KMS-11 (cell line): Measurements from ENCODE around the gene PI16.

Experiments used
- H2AFZ ChIP-seq: fragments of 200-600 bp; sonication (generic); 2 replicates; pipeline ENCODE4 v1.6.1; 2016; ENCODE audit warnings: antibody characterized with exemption, mixed run types, low read depth
- H3K27ac ChIP-seq: fragments of 200-600 bp; sonication (generic); 2 replicates; pipeline ENCODE4 v1.6.1; 2016; ENCODE audit warnings: mild to moderate bottlenecking, mixed run types
- H3K27me3 ChIP-seq: fragments of 200-600 bp; sonication (generic); 2 replicates; pipeline ENCODE4 v1.6.1; 2017; ENCODE audit warnings: mild to moderate bottlenecking, low read depth, mixed run types, moderate library complexity; ENCODE audit not compliant: insufficient read depth
- H3K36me3 ChIP-seq: fragments of 200-600 bp; sonication (generic); 2 replicates; pipeline ENCODE4 v1.6.1; 2017; ENCODE audit warnings: mild to moderate bottlenecking, mixed run types; ENCODE audit not compliant: insufficient read depth
- H3K4me1 ChIP-seq: fragments of 200-600 bp; sonication (generic); 2 replicates; pipeline ENCODE4 v1.6.1; 2016; ENCODE audit warnings: mild to moderate bottlenecking, low read depth, mixed run types; ENCODE audit not compliant: poor library complexity, severe bottlenecking
- H3K4me2 ChIP-seq: fragments of 200-600 bp; sonication (generic); 2 replicates; pipeline ENCODE4 v1.7.0; 2016; ENCODE audit warnings: mild to moderate bottlenecking, mixed run types
- H3K4me3 ChIP-seq: fragments of 200-600 bp; sonication (generic); IDR thresholded peaks from 2 replicates; pipeline ENCODE4 v1.6.1; 2017; ENCODE audit warnings: low read depth, low read length, mixed read lengths; ENCODE audit not compliant: insufficient read depth
- H3K79me2 ChIP-seq: fragments of 200-600 bp; sonication (generic); 2 replicates; pipeline ENCODE4 v1.6.1; 2016; ENCODE audit warnings: low read depth, mixed run types; ENCODE audit not compliant: insufficient read depth
- H3K9ac ChIP-seq: fragments of 200-600 bp; sonication (generic); 2 replicates; pipeline ENCODE4 v1.6.1; 2016; ENCODE audit warnings: mild to moderate bottlenecking, mixed run types
- H4K20me1 ChIP-seq: fragments of 200-600 bp; sonication (generic); 2 replicates; pipeline ENCODE4 v1.6.1; 2016; ENCODE audit warnings: mild to moderate bottlenecking, mixed run types; ENCODE audit not compliant: insufficient read depth
- CTCF ChIP-seq: fragments of 200-600 bp; sonication (generic); conservative IDR thresholded peaks from 2 replicates; pipeline ENCODE4 v1.6.1; 2017; ENCODE audit warnings: low read depth, mild to moderate bottlenecking, antibody characterized with exemption, low read length, moderate library complexity, mixed read lengths

PI16 gene

GRCh38 chr6:36997811-36998722 is 43.5 kb downstream of the PI16 start:
- Histone ChIP-seq H3K27me3 (peaks cover 7% of the 10 kb centered on the region; the same call in 1 of the 2 replicates), H3K9ac (no peak overlapping the region), H3K4me2 (no peak overlapping the region), H4K20me1 (no peaks in the 10 kb centered on the region), H2AFZ (no peak overlapping the region), H3K79me2 (no peaks in the 10 kb centered on the region), H3K4me3 (no peak overlapping the region), H3K27ac (no peak overlapping the region), H3K4me1 (no peaks in the 10 kb centered on the region), H3K36me3 (no peaks in the 10 kb centered on the region)
- no peak for TF ChIP-seq CTCF

- no peak overlapping the region for H3K27ac ChIP-seq
- no peaks in the 10 kb centered on the region for H3K79me2 ChIP-seq
- no peak overlapping the region for H3K9ac ChIP-seq
- no peaks in the 10 kb centered on the region for H3K4me1 ChIP-seq
- no peak overlapping the region for H3K4me3 ChIP-seq
- H3K27me3 ChIP-seq = peaks cover 7% of the 10 kb centered on the region; the same call in 1 of the 2 replicates
- no peak for TF ChIP-seq CTCF
- no peak overlapping the region for H3K4me2 ChIP-seq
- no peaks in the 10 kb centered on the region for H3K36me3 ChIP-seq
- no peak overlapping the region for H2AFZ ChIP-seq
- H4K20me1 ChIP-seq = no peaks in the 10 kb centered on the region
Observed at GRCh38 chr6:36998723-36999038, 44.1 kb downstream of the PI16 start.

DNA sequence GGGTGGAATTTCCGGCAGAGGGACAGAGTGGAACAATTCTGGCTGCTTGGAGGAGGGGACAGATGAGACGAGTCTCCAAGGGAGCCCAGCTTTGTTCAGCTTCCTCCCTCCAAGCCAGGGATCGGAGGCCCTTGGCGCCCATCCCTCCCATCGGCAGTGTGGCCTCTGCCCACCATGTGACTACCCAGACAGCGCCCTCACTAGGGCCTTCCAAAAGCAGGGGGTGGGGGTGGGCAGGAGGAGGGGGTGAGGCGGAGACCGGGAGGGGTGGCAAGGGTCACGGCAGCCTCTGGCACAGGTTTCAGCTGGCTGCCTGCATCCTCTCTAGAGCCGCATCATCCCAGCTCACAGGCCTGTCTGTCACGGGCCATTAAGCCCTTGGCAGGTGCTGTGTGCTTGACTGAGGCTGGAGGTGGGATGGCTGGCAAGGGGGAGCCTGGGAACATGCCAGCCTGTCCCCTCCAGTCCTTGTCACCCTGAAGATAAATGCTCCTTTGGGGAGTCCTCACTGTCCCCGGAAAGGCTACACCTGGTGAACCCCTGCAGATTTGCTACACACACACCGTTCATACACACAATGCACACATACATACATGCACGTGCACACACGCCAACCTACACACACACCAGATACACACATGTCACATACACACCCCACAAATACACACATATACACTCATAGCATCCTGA is 44.7 kb downstream of the PI16 start:
- no peak for TF ChIP-seq CTCF
- no peak overlapping the region for H3K4me3 ChIP-seq
- H3K4me1 ChIP-seq = no peaks in the 10 kb centered on the region
- no peaks in the 10 kb centered on the region for H3K79me2 ChIP-seq
- no peaks in the 10 kb centered on the region for H4K20me1 ChIP-seq
- H2AFZ ChIP-seq = no peak overlapping the region
- H3K27ac ChIP-seq = no peak overlapping the region
- no peak overlapping the region for H3K4me2 ChIP-seq
- H3K36me3 ChIP-seq = no peaks in the 10 kb centered on the region
- no peak overlapping the region for H3K9ac ChIP-seq
- H3K27me3 ChIP-seq = peaks cover 7% of the 10 kb centered on the region; the same call in 1 of the 2 replicates

DNA sequence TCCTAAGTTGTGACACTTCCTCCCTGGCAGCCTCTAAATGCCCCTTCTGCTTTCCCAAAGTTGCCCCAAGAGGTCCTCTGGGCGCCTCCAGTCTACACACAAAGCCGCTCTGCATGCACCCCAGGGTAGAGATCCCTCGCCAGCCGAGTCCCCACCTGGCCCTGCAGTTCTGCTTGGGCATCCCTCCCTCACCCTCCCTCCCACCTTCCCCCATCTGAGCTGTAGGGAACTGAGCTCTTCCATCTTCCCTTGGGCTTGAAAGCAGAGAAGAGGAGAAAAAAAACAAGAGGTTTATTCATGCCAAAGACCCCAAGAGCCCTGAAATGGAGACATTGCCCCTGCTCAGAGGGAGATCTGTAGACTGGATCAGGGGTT is 45.2 kb downstream of the PI16 start:
- H3K4me2 ChIP-seq = no peak overlapping the region
- no peaks in the 10 kb centered on the region for H3K36me3 ChIP-seq
- H3K79me2 ChIP-seq = no peaks in the 10 kb centered on the region
- no peaks in the 10 kb centered on the region for H4K20me1 ChIP-seq
- H3K9ac ChIP-seq = no peak overlapping the region
- H3K27ac ChIP-seq = no peak overlapping the region
- H3K27me3 ChIP-seq = peaks cover 7% of the 10 kb centered on the region; the same call in 1 of the 2 replicates
- H3K4me3 ChIP-seq = no peak overlapping the region
- H3K4me1 ChIP-seq = no peaks in the 10 kb centered on the region
- TF ChIP-seq CTCF = no peak
- H2AFZ ChIP-seq = no peak overlapping the region
